SK-N-SH (cell line): Measurements from ENCODE around the gene AGO3. TPM values are rescaled to one million over a fixed set of nuclear protein-coding genes. Genes with fewer than 3 reads are reported as not detected.

Source experiments
- CTCF ChIA-PET: fragments of 300-600, 350-600 bp; formaldehyde crosslinking; extraction: SDS; loops from one replicate; lab custom pipeline; 2021; lab: Yijun Ruan, JAX
- POLR2A ChIA-PET: fragments of 350-600 bp; sonication (Branson Sonifier 250); formaldehyde crosslinking; extraction: SDS; loops from one replicate; lab custom pipeline; 2020; ENCODE audit warnings: antibody characterized with exemption, inconsistent platforms; lab: Yijun Ruan, JAX
- DNase-seq: peaks from one replicate; pipeline ENCODE4 v3.0.0; 2012
- H2AFZ ChIP-seq: fragments of 200-600 bp; sonication (generic); 2 replicates; pipeline ENCODE4 v1.8.1; 2016; ENCODE audit warnings: antibody characterized with exemption, mild to moderate bottlenecking, low read depth
- H3F3A ChIP-seq: fragments of 200-600 bp; sonication (generic); replicated peaks from 2 replicates; pipeline ENCODE3; 2016; ENCODE audit warnings: antibody characterized with exemption, mild to moderate bottlenecking; ENCODE audit not compliant: insufficient read depth
- H3K27ac ChIP-seq, 2 experiments: fragments of 200-500 bp in 1 of 2; fragments of 200-600 bp in 1 of 2; sonication (Bioruptor generic) in 1 of 2; sonication (generic), shearing (Covaris generic) in 1 of 2; 2 replicates each; pipeline versions ENCODE4 v1.5.1 to v1.6.1; 2014 to 2016; ENCODE audit warnings: low read depth in 2 of 2, inconsistent platforms in 1 of 2, low read length in 1 of 2, mild to moderate bottlenecking in 1 of 2, mixed read lengths in 1 of 2
- H3K27me3 ChIP-seq: fragments of 200-600 bp; sonication (generic), shearing (Covaris generic); 2 replicates; pipeline ENCODE4 v1.6.1; 2016; ENCODE audit warnings: mixed run types; ENCODE audit not compliant: insufficient read depth
- H3K36me3 ChIP-seq, 2 experiments: fragments of 200-500 bp in 1 of 2; fragments of 200-600 bp in 1 of 2; sonication (Bioruptor generic) in 1 of 2; sonication (generic) in 1 of 2; replicated peaks in 1 of 2; 2 replicates each; pipeline versions ENCODE3 to v1.5.1; 2014 to 2016; ENCODE audit warnings: low read length in 1 of 2, mild to moderate bottlenecking in 1 of 2; ENCODE audit not compliant: insufficient read depth in 2 of 2, control insufficient read depth in 1 of 2
- H3K4me1 ChIP-seq, 2 experiments: fragments of 200-500 bp in 1 of 2; fragments of 200-600 bp in 1 of 2; sonication (Bioruptor generic) in 1 of 2; sonication (generic), shearing (Covaris generic) in 1 of 2; 2 replicates each; pipeline versions ENCODE4 v1.5.1 to v1.6.1; 2014 to 2016; ENCODE audit warnings: low read depth in 1 of 2, low read length in 1 of 2, mixed run types in 1 of 2; ENCODE audit not compliant: insufficient read depth in 2 of 2, control insufficient read depth in 1 of 2
- H3K4me2 ChIP-seq: fragments of 200-600 bp; sonication (generic), shearing (Covaris generic); 2 replicates; pipeline ENCODE4 v1.6.1; 2017; ENCODE audit warnings: mixed run types
- H3K4me3 ChIP-seq, 2 experiments: fragments of 200-500 bp in 1 of 2; fragments of 200-600 bp in 1 of 2; sonication (Bioruptor generic) in 1 of 2; sonication (generic), shearing (Covaris generic) in 1 of 2; 2 replicates each; pipeline versions ENCODE4 v1.5.1 to v1.8.1; 2014 to 2016; ENCODE audit warnings: low read depth in 2 of 2, inconsistent platforms in 1 of 2, low read length in 1 of 2, mild to moderate bottlenecking in 1 of 2, mixed read lengths in 1 of 2, moderate library complexity in 1 of 2
- H3K79me2 ChIP-seq: fragments of 200-600 bp; sonication (generic); 2 replicates; pipeline ENCODE4 v1.8.1; 2017; ENCODE audit warnings: mild to moderate bottlenecking; ENCODE audit not compliant: insufficient read depth
- H3K9ac ChIP-seq: fragments of 200-600 bp; sonication (generic); 2 replicates; pipeline ENCODE4 v1.6.1; 2017; ENCODE audit warnings: mixed run types
- H3K9me2 ChIP-seq: fragments of 200-600 bp; sonication (generic); 2 replicates; pipeline ENCODE4 v1.6.1; 2017; ENCODE audit warnings: mixed run types
- H3K9me3 ChIP-seq: fragments of 200-600 bp; sonication (generic); 2 replicates; pipeline ENCODE4 v1.6.1; 2017; ENCODE audit warnings: mixed run types, mild to moderate bottlenecking, moderate library complexity
- H4K20me1 ChIP-seq: fragments of 200-600 bp; sonication (generic); 2 replicates; pipeline ENCODE4 v1.6.1; 2017; ENCODE audit warnings: mild to moderate bottlenecking, mixed run types; ENCODE audit not compliant: insufficient read depth
- ELF1 ChIP-seq: IDR thresholded peaks from 2 replicates; pipeline ENCODE4 v1.4.0; 2012
- EP300 ChIP-seq, 2 experiments: IDR thresholded peaks; 2 replicates each; pipeline versions ENCODE4 v1.4.0 to v1.6.1; 2012; ENCODE audit warnings: borderline replicate concordance in 1 of 2, low read depth in 1 of 2, low read length in 1 of 2
- FOSL2 ChIP-seq: IDR thresholded peaks from 2 replicates; pipeline ENCODE4 v1.4.0; 2012; ENCODE audit warnings: low read depth, mild to moderate bottlenecking, moderate library complexity, borderline replicate concordance
- FOXJ3 ChIP-seq: sonication (generic); formaldehyde crosslinking; IDR thresholded peaks from 2 replicates; pipeline ENCODE4 v1.5.1; 2020; ENCODE audit warnings: mild to moderate bottlenecking, missing genetic modification reagents
- GABPA ChIP-seq: IDR thresholded peaks from 2 replicates; pipeline ENCODE4 v1.4.0; 2012; ENCODE audit warnings: low read depth, mild to moderate bottlenecking
- NFIC ChIP-seq: IDR thresholded peaks from 2 replicates; pipeline ENCODE4 v1.4.0; 2012; ENCODE audit warnings: borderline replicate concordance
- POLR2AphosphoS5 ChIP-seq: IDR thresholded peaks from 2 replicates; pipeline ENCODE4 v1.6.1; 2012; ENCODE audit warnings: low read depth, low read length
- RCOR1 ChIP-seq: fragments of 150-350 bp; IDR thresholded peaks from 2 replicates; pipeline ENCODE4 v1.6.1; 2017; ENCODE audit warnings: antibody characterized with exemption, low read length
- RFX5 ChIP-seq: IDR thresholded peaks from 2 replicates; pipeline ENCODE4 v1.6.1; 2012; ENCODE audit warnings: mild to moderate bottlenecking, improper control_type of control experiment, low read length
- SIN3A ChIP-seq: IDR thresholded peaks from 2 replicates; pipeline ENCODE4 v1.6.1; 2012; ENCODE audit warnings: low read depth, mild to moderate bottlenecking, low read length, moderate library complexity, borderline replicate concordance
- SMC3 ChIP-seq: IDR thresholded peaks from 2 replicates; pipeline ENCODE4 v1.6.1; 2012; ENCODE audit warnings: low read depth, low read length, improper control_type of control experiment
- TEAD4 ChIP-seq: IDR thresholded peaks from 2 replicates; pipeline ENCODE4 v1.4.0; 2012; ENCODE audit warnings: mild to moderate bottlenecking, borderline replicate concordance; ENCODE audit not compliant: insufficient read depth
- USF1 ChIP-seq: IDR thresholded peaks from 2 replicates; pipeline ENCODE4 v1.4.0; 2012; ENCODE audit warnings: low read depth, borderline replicate concordance
- WGBS: methylation state at CpG from one replicate; pipeline ENCODE4 v1.1.6; 2017; ENCODE audit warnings: low lambda C conversion rate; 5-methylcytosine and 5-hydroxymethylcytosine counted together
- polyA plus RNA-seq, 3 experiments: library from polyadenylated mRNA; depleted of rRNA; stranded (reverse); fragments of >200 nt; gene quantifications; 2 replicates each; pipeline ENCODE4 v1.2.3, GENCODE V29; 2012
- TF ChIP-seq, protein P1 (sequence below): IDR thresholded peaks from 2 replicates; pipeline ENCODE4 v1.4.0; 2012; ENCODE audit warnings: low read depth
- TF ChIP-seq, protein P2 (sequence below): IDR thresholded peaks from 2 replicates; pipeline ENCODE4; 2012
- TF ChIP-seq, protein P3 (sequence below): IDR thresholded peaks from 2 replicates; pipeline ENCODE4 v1.6.1; 2012; ENCODE audit warnings: mild to moderate bottlenecking, low read depth, low read length, moderate library complexity

The AGO3 gene
- polyA plus RNA-seq, 1 of the 3 experiments (the other 2 are of a cell fraction) = 6.7 TPM

DNA sequence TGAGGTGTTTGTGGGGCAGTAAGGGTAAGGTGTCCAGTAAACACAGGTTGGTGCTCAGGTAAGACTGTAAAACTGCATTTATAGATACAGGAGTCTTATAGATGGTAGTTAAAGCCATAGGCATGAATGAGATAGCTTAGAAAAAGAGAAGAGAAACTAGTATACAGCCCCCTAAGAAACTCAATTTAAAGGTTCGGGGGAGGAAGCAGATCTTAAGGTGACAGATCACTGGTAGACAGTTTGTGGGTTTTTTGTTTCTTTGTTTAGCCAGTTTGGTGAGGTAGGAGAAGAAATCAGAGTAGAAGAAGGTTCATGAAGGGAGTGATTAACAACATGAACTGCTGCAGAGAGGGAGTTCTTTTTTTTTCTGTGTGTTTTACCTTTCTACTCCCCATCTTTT is 6.1 kb upstream of the AGO3 start:
- Histone ChIP-seq H2AFZ (no peak overlapping the region), H3K79me2 (peaks cover 3% of the 10 kb centered on the region; the same call in 1 of the 2 replicates), H3K9me3 (no peaks in the 10 kb centered on the region), H3K4me3 (no peak overlapping the region), H3K9me2 (no peaks in the 10 kb centered on the region), H3F3A (peaks cover 3% of the 10 kb centered on the region), H4K20me1 (no peaks in the 10 kb centered on the region), H3K9ac (no peak overlapping the region), H3K4me1 (peaks cover 0 to 8% of the 10 kb centered on the region in 2 experiments; a peak in 2 of 4 replicates), H3K4me2 (no peak overlapping the region), H3K36me3 (peaks cover 13 to 37% of the 10 kb centered on the region in 2 experiments), H3K27me3 (no peaks in the 10 kb centered on the region), H3K27ac (no peak overlapping the region)
- no peak for DNase-seq
- ChIA-PET CTCF (no interaction called here), POLR2A (no interaction called here)
- TF ChIP-seq NFIC = no peak
- TF ChIP-seq FOSL2 = no peak
- TF ChIP-seq EP300 (IDR thresholded peaks at IDR 0.05; ENCODE audit: borderline replicate concordance in 1 of 2, low read depth in 1 of 2, low read length in 1 of 2) = no peak
- TF ChIP-seq, protein P1, sequence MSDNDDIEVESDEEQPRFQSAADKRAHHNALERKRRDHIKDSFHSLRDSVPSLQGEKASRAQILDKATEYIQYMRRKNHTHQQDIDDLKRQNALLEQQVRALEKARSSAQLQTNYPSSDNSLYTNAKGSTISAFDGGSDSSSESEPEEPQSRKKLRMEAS = no peak
- no peak for TF ChIP-seq FOXJ3 (CRISPR knock-in tag)
- TF ChIP-seq RCOR1 = no peak
- no peak for TF ChIP-seq SIN3A
- TF ChIP-seq TEAD4 = no peak
- TF ChIP-seq SMC3 = no peak
- TF ChIP-seq, protein P2, sequence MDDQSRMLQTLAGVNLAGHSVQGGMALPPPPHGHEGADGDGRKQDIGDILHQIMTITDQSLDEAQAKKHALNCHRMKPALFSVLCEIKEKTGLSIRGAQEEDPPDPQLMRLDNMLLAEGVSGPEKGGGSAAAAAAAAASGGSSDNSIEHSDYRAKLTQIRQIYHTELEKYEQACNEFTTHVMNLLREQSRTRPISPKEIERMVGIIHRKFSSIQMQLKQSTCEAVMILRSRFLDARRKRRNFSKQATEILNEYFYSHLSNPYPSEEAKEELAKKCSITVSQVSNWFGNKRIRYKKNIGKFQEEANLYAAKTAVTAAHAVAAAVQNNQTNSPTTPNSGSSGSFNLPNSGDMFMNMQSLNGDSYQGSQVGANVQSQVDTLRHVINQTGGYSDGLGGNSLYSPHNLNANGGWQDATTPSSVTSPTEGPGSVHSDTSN = no peak
- TF ChIP-seq, protein P3, sequence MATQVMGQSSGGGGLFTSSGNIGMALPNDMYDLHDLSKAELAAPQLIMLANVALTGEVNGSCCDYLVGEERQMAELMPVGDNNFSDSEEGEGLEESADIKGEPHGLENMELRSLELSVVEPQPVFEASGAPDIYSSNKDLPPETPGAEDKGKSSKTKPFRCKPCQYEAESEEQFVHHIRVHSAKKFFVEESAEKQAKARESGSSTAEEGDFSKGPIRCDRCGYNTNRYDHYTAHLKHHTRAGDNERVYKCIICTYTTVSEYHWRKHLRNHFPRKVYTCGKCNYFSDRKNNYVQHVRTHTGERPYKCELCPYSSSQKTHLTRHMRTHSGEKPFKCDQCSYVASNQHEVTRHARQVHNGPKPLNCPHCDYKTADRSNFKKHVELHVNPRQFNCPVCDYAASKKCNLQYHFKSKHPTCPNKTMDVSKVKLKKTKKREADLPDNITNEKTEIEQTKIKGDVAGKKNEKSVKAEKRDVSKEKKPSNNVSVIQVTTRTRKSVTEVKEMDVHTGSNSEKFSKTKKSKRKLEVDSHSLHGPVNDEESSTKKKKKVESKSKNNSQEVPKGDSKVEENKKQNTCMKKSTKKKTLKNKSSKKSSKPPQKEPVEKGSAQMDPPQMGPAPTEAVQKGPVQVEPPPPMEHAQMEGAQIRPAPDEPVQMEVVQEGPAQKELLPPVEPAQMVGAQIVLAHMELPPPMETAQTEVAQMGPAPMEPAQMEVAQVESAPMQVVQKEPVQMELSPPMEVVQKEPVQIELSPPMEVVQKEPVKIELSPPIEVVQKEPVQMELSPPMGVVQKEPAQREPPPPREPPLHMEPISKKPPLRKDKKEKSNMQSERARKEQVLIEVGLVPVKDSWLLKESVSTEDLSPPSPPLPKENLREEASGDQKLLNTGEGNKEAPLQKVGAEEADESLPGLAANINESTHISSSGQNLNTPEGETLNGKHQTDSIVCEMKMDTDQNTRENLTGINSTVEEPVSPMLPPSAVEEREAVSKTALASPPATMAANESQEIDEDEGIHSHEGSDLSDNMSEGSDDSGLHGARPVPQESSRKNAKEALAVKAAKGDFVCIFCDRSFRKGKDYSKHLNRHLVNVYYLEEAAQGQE = no peak
- no peak for TF ChIP-seq RFX5
- TF ChIP-seq ELF1 = no peak
- TF ChIP-seq GABPA = no peak
- WGBS = 92% methylated on average over 1 of the region's 1 CpG

DNA sequence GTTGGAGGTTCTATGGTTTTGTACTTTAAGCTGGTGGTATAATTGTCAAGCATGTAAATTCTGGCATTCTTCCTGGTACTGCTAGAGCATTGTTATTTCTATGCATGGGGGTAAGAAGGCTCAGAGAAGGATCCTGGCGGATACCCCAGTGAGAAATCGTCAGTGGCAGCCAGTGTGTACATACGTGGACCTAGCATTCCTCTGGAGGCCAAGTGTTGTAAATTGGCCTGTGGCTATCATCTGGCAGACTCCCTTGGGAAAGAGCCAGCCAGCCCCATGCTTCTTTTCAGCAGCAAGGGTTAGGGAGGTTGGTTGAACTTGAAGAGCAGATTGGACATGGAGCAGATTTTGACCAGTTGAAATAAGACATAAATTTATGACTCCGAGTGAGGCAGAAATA is 5.2 kb upstream of the AGO3 start:
- 79% methylated on average over 4 of the region's 4 CpGs for WGBS
- DNase-seq = no peak
- H3K9me2 ChIP-seq = no peaks in the 10 kb centered on the region

More for the DNA sequence above, 5.2 kb upstream of the AGO3 start:
- H3K9me3 ChIP-seq = no peaks in the 10 kb centered on the region
- H3K27ac ChIP-seq = no peak overlapping the region
- peaks cover 4 to 29% of the 10 kb centered on the region in 2 experiments for H3K36me3 ChIP-seq
- H3K4me2 ChIP-seq = no peak overlapping the region
- H2AFZ ChIP-seq = no peak overlapping the region
- H3K9ac ChIP-seq = no peak overlapping the region
- H3K79me2 ChIP-seq = peaks cover 6% of the 10 kb centered on the region; the same call in 1 of the 2 replicates
- H3F3A ChIP-seq = peaks cover 9% of the 10 kb centered on the region
- H3K27me3 ChIP-seq = no peaks in the 10 kb centered on the region
- no peak overlapping the region for H3K4me3 ChIP-seq
- CTCF ChIA-PET = no interaction called here
- TF ChIP-seq SMC3 (no peak), USF1 (no peak), POLR2AphosphoS5 (no peak)
- TF ChIP-seq, protein P2 = no peak
- POLR2A ChIA-PET = no interaction called here
- H3K4me1 ChIP-seq = peaks cover 0 to 10% of the 10 kb centered on the region in 2 experiments; a peak in 2 of 4 replicates
- no peaks in the 10 kb centered on the region for H4K20me1 ChIP-seq
